Measurements from ENCODE around the gene BCL7C.
"Not testable (repeated sequence)": the region's sequence is repeated elsewhere in the genome, so short reads cannot be mapped to it uniquely, and the experiment has no call there.

Gene BCL7C

GRCh38 chr16:30896261-30896888 lies 2.5 kb upstream of the BCL7C start, which contains the start of gene CTF1:
TSS of gene CTF1 (plus strand) at chr16:30896614. CDS start at chr16:30896644, 30 bp downstream.
- in situ Hi-C loops (cut with MboI; ENCODE audit: low sequenced_read_pairs) = no loop called here

GRCh38 chr16:30895627-30896260 lies 1.9 kb upstream of the BCL7C start:
- in situ Hi-C loops (cut with MboI; ENCODE audit: low sequenced_read_pairs) = no loop called here

DNA sequence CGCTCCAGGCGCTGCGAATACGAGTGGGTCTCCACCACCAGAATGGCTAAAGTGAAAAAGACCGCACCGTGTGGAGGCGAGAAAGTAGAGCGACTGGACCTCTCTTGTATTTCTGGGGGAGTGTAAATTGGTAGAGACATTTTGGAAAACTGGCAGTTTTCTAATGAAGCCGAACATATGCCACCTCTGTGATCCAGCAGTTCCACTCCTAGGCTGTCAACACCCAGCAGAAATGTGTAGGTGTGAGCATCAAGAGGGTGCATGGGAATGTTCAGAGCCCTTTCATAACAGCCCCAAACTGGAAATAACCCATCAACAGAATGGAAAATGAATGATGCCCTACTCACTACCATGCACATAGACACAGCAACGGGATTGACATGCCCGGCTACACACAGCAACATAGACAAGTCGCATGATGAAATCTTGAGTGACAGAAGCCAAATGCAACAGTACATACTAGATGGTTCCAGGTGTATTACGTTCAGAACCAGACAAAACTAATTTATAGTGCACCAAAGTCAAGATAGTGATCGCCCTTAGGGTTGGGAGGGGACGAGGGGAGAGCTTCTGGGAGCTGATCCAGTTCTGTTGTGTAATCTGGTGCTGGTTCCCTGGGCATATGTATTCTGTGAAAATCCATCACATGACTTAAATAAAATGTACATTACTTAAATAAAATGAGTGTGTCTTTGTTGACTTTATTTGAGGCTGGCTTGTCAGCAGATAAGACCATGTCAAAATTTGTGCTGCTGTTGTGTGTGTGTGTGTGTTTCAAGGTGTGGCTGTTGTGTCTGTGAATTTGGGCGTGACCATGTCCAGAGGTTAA lies 877 bp upstream of the BCL7C start:
- in situ Hi-C loops (cut with MboI; ENCODE audit: low sequenced_read_pairs) = no loop called here

GRCh38 chr16:30893417-30893743 lies 497 bp downstream of the BCL7C start:
- in situ Hi-C loops (cut with MboI; ENCODE audit: low sequenced_read_pairs) = no loop called here

GRCh38 chr16:30892670-30893416 lies 1.0 kb downstream of the BCL7C start:
- in situ Hi-C loops (cut with MboI; ENCODE audit: low sequenced_read_pairs) = no loop called here

GRCh38 chr16:30891043-30891823 lies 2.6 kb downstream of the BCL7C start:
- in situ Hi-C loops (cut with MboI; ENCODE audit: low sequenced_read_pairs) = not testable (repeated sequence)

GRCh38 chr16:30889721-30890120 lies 4.2 kb downstream of the BCL7C start:
- in situ Hi-C loops (cut with MboI; ENCODE audit: low sequenced_read_pairs) = no loop called here

- in situ Hi-C loops (cut with MboI; ENCODE audit: low sequenced_read_pairs) = no loop called here
These were observed 4.9 kb downstream of the BCL7C start for GRCh38 chr16:30888856-30889499.

DNA sequence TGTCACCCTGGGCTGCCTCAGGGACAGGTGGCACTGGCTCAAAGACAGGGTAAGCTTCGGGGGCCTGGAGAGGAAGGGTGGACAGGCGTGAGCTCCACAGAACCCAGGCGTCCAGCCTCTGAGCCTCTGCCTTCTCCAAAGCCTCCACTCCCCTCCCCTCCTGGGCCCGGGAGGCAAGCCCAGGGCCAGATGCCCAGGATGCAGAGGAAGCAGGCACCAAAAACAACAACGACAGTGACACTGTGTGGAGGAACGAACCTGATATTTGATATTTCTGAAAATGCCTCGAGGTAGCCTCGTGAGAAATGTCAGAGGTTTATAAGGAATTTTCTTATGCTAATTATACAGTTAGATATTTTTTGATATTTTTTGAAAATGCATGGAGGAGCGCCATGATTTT lies 6.0 kb downstream of the BCL7C start:
- in situ Hi-C loops (cut with MboI; ENCODE audit: low sequenced_read_pairs) = no loop called here

DNA sequence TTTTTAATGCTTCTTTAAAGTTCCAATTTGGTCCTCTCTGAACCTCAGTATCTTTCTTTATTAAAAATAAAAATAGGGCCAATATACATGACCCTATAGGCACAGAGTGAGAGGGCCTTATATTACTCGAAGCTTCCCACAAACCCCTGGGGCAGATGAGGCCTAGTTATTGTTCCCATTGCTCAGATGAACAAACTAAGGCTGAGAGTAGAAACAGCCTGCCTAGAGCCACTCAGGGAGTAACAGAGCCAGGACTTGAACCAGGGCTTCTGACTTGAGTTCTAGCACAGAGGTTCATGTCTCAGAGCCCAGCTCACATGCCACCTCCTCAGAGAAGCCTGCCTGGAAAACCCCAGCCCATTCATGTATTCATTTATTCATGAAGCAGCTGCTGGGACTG lies 7.7 kb downstream of the BCL7C start:
- in situ Hi-C loops (cut with MboI; ENCODE audit: low sequenced_read_pairs) = no loop called here

DNA sequence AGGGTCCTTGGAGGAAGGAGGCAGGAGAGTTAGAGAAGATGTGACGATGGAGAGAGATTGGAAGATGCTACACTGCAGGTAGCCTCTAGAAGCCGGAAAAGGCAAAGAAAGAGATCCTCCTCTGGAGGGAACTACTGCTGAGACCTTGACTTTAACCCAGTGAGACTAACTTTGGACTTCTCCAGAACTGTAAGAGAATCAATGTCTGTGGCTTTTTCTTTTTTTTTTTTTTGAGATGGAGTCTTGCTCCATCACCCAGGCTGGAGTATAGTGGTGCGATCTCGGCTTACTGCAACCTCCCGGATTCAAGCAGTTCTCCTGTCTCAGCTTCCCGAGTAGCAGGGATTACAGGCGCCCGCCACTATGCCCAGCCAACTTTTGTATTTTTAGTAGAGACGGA lies 8.7 kb downstream of the BCL7C start:
- in situ Hi-C loops (cut with MboI; ENCODE audit: low sequenced_read_pairs) = no loop called here

DNA sequence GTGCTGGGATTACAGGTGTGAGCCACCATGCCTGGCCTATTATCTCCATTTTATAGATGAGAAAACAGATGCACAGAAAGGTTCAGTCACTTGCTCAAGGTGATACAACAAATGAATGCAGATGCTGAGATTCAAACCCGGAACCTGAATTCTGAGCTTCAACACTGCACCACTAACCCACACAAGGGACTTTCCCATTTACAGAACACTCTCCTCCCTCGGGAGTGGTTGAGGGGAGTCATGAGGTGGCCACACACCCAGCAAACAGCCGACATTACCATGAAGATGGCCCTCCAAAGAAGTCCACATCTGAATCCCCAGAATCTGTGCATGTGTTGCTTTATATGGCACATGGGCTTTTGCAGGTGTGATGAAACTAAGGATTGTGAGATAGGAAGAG lies 9.1 kb downstream of the BCL7C start:
- in situ Hi-C loops (cut with MboI; ENCODE audit: low sequenced_read_pairs) = no loop called here

- in situ Hi-C loops (cut with MboI; ENCODE audit: low sequenced_read_pairs) = no loop called here
These were observed 11.2 kb downstream of the BCL7C start for GRCh38 chr16:30882429-30883310.

DNA sequence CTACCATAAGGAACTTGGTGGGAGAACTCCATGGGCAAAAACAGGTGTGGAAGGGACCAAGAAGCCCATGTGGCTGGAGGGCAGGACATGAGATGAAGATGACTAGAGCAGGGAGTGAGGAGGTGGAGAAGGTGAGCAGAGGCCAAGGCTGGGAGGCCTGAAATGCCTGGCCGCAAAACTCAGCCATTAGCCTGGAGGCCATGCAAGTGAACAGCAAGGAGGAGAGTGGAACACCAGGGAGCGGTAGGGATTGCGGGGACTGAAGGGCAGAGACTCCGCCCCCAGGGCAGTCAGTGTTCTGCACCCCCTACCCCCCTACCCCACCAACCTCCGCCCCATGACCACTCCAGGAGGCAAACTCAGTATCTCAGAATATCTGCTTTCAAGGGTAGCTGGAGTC lies 17.0 kb downstream of the BCL7C start:
- in situ Hi-C loops (cut with MboI; ENCODE audit: low sequenced_read_pairs) = no loop called here

- in situ Hi-C loops (cut with MboI; ENCODE audit: low sequenced_read_pairs) = no loop called here
These were observed 17.7 kb downstream of the BCL7C start for GRCh38 chr16:30875871-30876801.

GRCh38 chr16:30874821-30875717 lies 18.8 kb downstream of the BCL7C start:
- in situ Hi-C loops (cut with MboI; ENCODE audit: low sequenced_read_pairs) = no loop called here

- in situ Hi-C loops (cut with MboI; ENCODE audit: low sequenced_read_pairs) = no loop called here
These were observed 19.5 kb downstream of the BCL7C start for GRCh38 chr16:30874244-30874820.
